PFSK-1 (cell line): ENCODE data around the gene LCN15.

Experiments
- FOXP2 ChIP-seq: optimal IDR thresholded peaks from 2 replicates; pipeline ENCODE3; 2011; ENCODE audit warnings: borderline replicate concordance, control low read depth, inconsistent platforms; ENCODE audit not compliant: insufficient read depth; ENCODE audit errors: extremely low read length, extremely low read depth
- POLR2AphosphoS5 ChIP-seq: IDR thresholded peaks from 2 replicates; pipeline ENCODE4 v1.6.1; 2012; ENCODE audit warnings: low read depth, mild to moderate bottlenecking, control low read depth, low read length, moderate library complexity
- REST ChIP-seq, 2 experiments: IDR thresholded peaks; 2 replicates each; pipeline versions ENCODE4 v1.6.1 to v1.8.0; 2011 to 2012; ENCODE audit warnings: low read depth in 2 of 2, low read length in 2 of 2, control low read depth in 1 of 2, inconsistent platforms in 1 of 2, mild to moderate bottlenecking in 1 of 2, moderate library complexity in 1 of 2; ENCODE audit not compliant: insufficient read depth in 1 of 2
- SIN3A ChIP-seq: IDR thresholded peaks from 2 replicates; pipeline ENCODE4 v1.6.1; 2012; ENCODE audit warnings: mild to moderate bottlenecking, low read length, moderate library complexity, borderline replicate concordance; ENCODE audit not compliant: insufficient read depth
- TAF1 ChIP-seq: IDR thresholded peaks from 2 replicates; pipeline ENCODE4 v1.6.1; 2012; ENCODE audit warnings: low read length, control low read depth, borderline replicate concordance; ENCODE audit not compliant: insufficient read depth

- TF ChIP-seq REST (IDR thresholded peaks at IDR 0.05; ENCODE audit: insufficient read depth in 1 of 2, low read depth in 2 of 2, low read length in 2 of 2) (0 out of 4 replicates have a peak, but pooled peaks of 1 of the 2 experiments have one; percentile 21), POLR2AphosphoS5 (no peak), SIN3A (no peak), TAF1 (no peak), FOXP2 (no peak)
Measured at GRCh38 chr9:136799854-136800657, 35.7 kb upstream of the LCN15 start.
